ENCODE data around the gene SVIL. TPM values are rescaled to one million over a fixed set of nuclear protein-coding genes. Genes with fewer than 3 reads are reported as not detected.

The SVIL gene
- total and polyA plus RNA-seq, 4 donors: 3.1 to 26.0 (median 9.4) TPM

DNA sequence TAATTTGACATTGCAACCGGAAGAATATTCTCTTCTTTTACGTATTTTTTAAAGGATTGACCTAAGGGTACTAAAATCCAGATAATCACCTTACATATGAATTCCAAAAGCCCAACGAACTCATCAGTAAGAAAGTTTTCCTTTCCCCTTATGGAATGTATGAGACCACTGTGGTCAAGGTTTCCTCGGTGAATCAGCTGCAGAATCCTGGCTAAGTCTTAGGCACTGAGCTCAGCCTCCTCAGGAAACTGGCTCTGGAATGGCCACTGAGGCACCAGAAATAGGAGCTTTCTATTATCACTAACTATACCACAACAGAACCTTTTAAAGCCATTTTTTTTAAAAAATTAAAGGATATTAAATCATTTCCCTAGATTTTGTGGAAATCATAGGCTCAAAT lies 21.0 kb downstream of the SVIL start:
- no peak for DNase-seq (ENCODE audit: low spot score)
- H3K27ac ChIP-seq (ENCODE audit: low read depth in 1 of 2, low read length in 2 of 2): no peak overlapping the region
- no peak for TF ChIP-seq HNF4A (conservative IDR thresholded peaks at IDR 0.05)
- TF ChIP-seq, protein P1, sequence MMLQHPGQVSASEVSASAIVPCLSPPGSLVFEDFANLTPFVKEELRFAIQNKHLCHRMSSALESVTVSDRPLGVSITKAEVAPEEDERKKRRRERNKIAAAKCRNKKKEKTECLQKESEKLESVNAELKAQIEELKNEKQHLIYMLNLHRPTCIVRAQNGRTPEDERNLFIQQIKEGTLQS (IDR thresholded peaks at IDR 0.05): no peak
- no peak for TF ChIP-seq RXRA (IDR thresholded peaks at IDR 0.05)
- no peak for TF ChIP-seq YY1 (IDR thresholded peaks at IDR 0.05)
- no peak for TF ChIP-seq GABPA (IDR thresholded peaks at IDR 0.05 in 1 of 2, conservative IDR thresholded peaks at IDR 0.05 in 1 of 2)
- TF ChIP-seq RAD21 (IDR thresholded peaks at IDR 0.05): no peak
- TF ChIP-seq, protein P2, sequence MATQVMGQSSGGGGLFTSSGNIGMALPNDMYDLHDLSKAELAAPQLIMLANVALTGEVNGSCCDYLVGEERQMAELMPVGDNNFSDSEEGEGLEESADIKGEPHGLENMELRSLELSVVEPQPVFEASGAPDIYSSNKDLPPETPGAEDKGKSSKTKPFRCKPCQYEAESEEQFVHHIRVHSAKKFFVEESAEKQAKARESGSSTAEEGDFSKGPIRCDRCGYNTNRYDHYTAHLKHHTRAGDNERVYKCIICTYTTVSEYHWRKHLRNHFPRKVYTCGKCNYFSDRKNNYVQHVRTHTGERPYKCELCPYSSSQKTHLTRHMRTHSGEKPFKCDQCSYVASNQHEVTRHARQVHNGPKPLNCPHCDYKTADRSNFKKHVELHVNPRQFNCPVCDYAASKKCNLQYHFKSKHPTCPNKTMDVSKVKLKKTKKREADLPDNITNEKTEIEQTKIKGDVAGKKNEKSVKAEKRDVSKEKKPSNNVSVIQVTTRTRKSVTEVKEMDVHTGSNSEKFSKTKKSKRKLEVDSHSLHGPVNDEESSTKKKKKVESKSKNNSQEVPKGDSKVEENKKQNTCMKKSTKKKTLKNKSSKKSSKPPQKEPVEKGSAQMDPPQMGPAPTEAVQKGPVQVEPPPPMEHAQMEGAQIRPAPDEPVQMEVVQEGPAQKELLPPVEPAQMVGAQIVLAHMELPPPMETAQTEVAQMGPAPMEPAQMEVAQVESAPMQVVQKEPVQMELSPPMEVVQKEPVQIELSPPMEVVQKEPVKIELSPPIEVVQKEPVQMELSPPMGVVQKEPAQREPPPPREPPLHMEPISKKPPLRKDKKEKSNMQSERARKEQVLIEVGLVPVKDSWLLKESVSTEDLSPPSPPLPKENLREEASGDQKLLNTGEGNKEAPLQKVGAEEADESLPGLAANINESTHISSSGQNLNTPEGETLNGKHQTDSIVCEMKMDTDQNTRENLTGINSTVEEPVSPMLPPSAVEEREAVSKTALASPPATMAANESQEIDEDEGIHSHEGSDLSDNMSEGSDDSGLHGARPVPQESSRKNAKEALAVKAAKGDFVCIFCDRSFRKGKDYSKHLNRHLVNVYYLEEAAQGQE (IDR thresholded peaks at IDR 0.05): no peak
- no peaks in the 10 kb centered on the region for H3K27me3 ChIP-seq (ENCODE audit: control insufficient read depth in 4 of 4, insufficient read depth in 4 of 4, low read length in 3 of 4)
- H3K9me3 ChIP-seq (ENCODE audit: control insufficient read depth in 4 of 4, low read length in 3 of 4): peaks cover 0 to 3% (median 0%) of the 10 kb centered on the region in 4 donors
- 96% methylated on average over 4 of the region's 4 CpGs for WGBS
- H3K36me3 ChIP-seq (ENCODE audit: control insufficient read depth in 4 of 4, insufficient read depth in 3 of 4, low read depth in 1 of 4, low read length in 3 of 4): no peaks in the 10 kb centered on the region
- H3K9ac ChIP-seq (ENCODE audit: low read depth in 1 of 2, low read length in 2 of 2): no peak overlapping the region
- peaks cover 2 to 7% (median 4%) of the 10 kb centered on the region in 4 donors for H3K4me1 ChIP-seq (ENCODE audit: control insufficient read depth in 4 of 4, insufficient read depth in 4 of 4, low read length in 3 of 4)
- H3K4me3 ChIP-seq (ENCODE audit: low read depth in 1 of 3, low read length in 3 of 3): no peak overlapping the region

DNA sequence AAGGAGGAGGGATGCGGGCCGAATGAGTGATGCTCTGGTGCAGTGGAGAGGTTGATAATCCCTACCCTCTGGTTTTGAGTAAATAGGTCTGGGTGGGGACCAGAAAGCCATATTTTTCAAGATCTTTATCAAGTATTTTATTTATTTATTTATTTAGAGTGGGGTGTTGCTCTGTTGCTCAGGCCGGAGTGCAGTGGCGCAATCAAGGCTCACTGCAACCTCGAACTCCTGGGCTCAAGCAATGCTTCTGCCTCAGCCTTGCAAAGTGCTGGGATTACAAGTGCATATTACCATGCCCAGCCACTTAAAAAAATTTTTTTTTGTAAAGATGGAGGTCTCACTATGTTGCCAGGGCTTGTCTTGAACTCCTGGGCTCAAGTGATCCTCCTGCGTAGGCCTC lies 21.6 kb downstream of the SVIL start:
- no peak overlapping the region for H3K4me3 ChIP-seq (ENCODE audit: low read depth in 1 of 3, low read length in 3 of 3)
- no peaks in the 10 kb centered on the region for H3K36me3 ChIP-seq (ENCODE audit: control insufficient read depth in 4 of 4, insufficient read depth in 3 of 4, low read depth in 1 of 4, low read length in 3 of 4)
- H3K27me3 ChIP-seq (ENCODE audit: control insufficient read depth in 4 of 4, insufficient read depth in 4 of 4, low read length in 3 of 4): no peaks in the 10 kb centered on the region
- peaks cover 0 to 1% (median under 1%) of the 10 kb centered on the region in 4 donors for H3K4me1 ChIP-seq (ENCODE audit: control insufficient read depth in 4 of 4, insufficient read depth in 4 of 4, low read length in 3 of 4)
- no peak overlapping the region for H3K9ac ChIP-seq (ENCODE audit: low read depth in 1 of 2, low read length in 2 of 2)
- 94% methylated on average over 6 of the region's 6 CpGs for WGBS
- no peak overlapping the region for H3K27ac ChIP-seq (ENCODE audit: low read depth in 1 of 2, low read length in 2 of 2)
- no peak for TF ChIP-seq RXRA (IDR thresholded peaks at IDR 0.05)
- TF ChIP-seq FOXA2 (IDR thresholded peaks at IDR 0.05): no peak
- TF ChIP-seq TAF1 (conservative IDR thresholded peaks at IDR 0.05): no peak
- TF ChIP-seq NR2F2 (IDR thresholded peaks at IDR 0.05): no peak
- no peak for TF ChIP-seq EGR1 (IDR thresholded peaks at IDR 0.05; ENCODE audit: low read depth in 2 of 2)
- DNase-seq (ENCODE audit: low spot score): no peak
- H3K9me3 ChIP-seq (ENCODE audit: control insufficient read depth in 4 of 4, low read length in 3 of 4): peaks cover 0 to 3% (median 0%) of the 10 kb centered on the region in 4 donors

DNA sequence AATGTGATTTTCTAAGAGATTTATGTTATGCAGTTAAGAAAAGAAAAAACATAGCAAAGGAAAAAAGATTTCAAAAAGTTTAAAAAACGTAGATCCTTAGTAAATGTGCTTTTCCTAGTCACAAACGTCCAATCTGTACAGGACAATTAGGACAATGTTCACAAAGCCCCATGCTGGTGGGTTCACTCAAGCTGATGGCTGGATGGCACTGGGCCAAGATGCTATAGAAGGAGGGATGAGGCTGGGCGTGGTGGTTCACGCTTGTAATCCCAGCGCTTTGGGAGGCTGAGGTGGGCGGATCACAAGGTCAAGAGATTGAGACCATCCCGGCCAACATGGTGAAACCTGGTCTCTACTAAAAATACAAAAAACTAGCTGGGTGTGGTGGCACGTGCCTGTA lies 22.1 kb downstream of the SVIL start:
- Histone ChIP-seq H3K36me3 (ENCODE audit: control insufficient read depth in 4 of 4, insufficient read depth in 3 of 4, low read depth in 1 of 4, low read length in 3 of 4) (peaks cover 0 to under 1% (median 0%) of the 10 kb centered on the region in 4 donors), H3K27ac (ENCODE audit: low read depth in 1 of 2, low read length in 2 of 2) (no peak overlapping the region), H3K4me1 (ENCODE audit: control insufficient read depth in 4 of 4, insufficient read depth in 4 of 4, low read length in 3 of 4) (no peaks in the 10 kb centered on the region), H3K9me3 (ENCODE audit: control insufficient read depth in 4 of 4, low read length in 3 of 4) (peaks cover 0 to 3% (median 0%) of the 10 kb centered on the region in 4 donors), H3K4me3 (ENCODE audit: low read depth in 1 of 3, low read length in 3 of 3) (no peak overlapping the region), H3K9ac (ENCODE audit: low read depth in 1 of 2, low read length in 2 of 2) (no peak overlapping the region), H3K27me3 (ENCODE audit: control insufficient read depth in 4 of 4, insufficient read depth in 4 of 4, low read length in 3 of 4) (no peaks in the 10 kb centered on the region)
- 91% methylated on average over 8 of the region's 8 CpGs for WGBS
- TF ChIP-seq, protein P2 (IDR thresholded peaks at IDR 0.05): no peak
- TF ChIP-seq GABPA (IDR thresholded peaks at IDR 0.05 in 1 of 2, conservative IDR thresholded peaks at IDR 0.05 in 1 of 2) (no peak), TAF1 (conservative IDR thresholded peaks at IDR 0.05) (no peak), HNF4G (IDR thresholded peaks at IDR 0.05) (no peak)
- TF ChIP-seq, protein P3, sequence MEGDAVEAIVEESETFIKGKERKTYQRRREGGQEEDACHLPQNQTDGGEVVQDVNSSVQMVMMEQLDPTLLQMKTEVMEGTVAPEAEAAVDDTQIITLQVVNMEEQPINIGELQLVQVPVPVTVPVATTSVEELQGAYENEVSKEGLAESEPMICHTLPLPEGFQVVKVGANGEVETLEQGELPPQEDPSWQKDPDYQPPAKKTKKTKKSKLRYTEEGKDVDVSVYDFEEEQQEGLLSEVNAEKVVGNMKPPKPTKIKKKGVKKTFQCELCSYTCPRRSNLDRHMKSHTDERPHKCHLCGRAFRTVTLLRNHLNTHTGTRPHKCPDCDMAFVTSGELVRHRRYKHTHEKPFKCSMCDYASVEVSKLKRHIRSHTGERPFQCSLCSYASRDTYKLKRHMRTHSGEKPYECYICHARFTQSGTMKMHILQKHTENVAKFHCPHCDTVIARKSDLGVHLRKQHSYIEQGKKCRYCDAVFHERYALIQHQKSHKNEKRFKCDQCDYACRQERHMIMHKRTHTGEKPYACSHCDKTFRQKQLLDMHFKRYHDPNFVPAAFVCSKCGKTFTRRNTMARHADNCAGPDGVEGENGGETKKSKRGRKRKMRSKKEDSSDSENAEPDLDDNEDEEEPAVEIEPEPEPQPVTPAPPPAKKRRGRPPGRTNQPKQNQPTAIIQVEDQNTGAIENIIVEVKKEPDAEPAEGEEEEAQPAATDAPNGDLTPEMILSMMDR (IDR thresholded peaks at IDR 0.05; ENCODE audit: low read depth, low read length, missing input control): no peak
- TF ChIP-seq, protein P4, sequence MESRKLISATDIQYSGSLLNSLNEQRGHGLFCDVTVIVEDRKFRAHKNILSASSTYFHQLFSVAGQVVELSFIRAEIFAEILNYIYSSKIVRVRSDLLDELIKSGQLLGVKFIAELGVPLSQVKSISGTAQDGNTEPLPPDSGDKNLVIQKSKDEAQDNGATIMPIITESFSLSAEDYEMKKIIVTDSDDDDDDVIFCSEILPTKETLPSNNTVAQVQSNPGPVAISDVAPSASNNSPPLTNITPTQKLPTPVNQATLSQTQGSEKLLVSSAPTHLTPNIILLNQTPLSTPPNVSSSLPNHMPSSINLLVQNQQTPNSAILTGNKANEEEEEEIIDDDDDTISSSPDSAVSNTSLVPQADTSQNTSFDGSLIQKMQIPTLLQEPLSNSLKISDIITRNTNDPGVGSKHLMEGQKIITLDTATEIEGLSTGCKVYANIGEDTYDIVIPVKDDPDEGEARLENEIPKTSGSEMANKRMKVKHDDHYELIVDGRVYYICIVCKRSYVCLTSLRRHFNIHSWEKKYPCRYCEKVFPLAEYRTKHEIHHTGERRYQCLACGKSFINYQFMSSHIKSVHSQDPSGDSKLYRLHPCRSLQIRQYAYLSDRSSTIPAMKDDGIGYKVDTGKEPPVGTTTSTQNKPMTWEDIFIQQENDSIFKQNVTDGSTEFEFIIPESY (IDR thresholded peaks at IDR 0.05): no peak
- DNase-seq (ENCODE audit: low spot score): no peak
